Stimulated activated CD4-positive, alpha-beta T cell treated with anti-CD3 and anti-CD28 coated beads, Interleukin-1b, Interleukin-23, amount 100 ng/mL, for 24 hours (primary cell): Measurements from ENCODE around the gene DDIT4.
A peak's percentile ranks its signal among the peaks of the same experiment; 100 is the strongest.
"Not testable (repeated sequence)": the region's sequence is repeated elsewhere in the genome, so short reads cannot be mapped to it uniquely, and the experiment has no call there.

Source experiments
- DNase-seq, 4 experiments: peaks; one replicate each; pipeline ENCODE4 v3.0.0-alpha.2; 2020; ENCODE audit warnings: low read depth in 4 of 4, low spot score in 1 of 4

Gene DDIT4, protein sequence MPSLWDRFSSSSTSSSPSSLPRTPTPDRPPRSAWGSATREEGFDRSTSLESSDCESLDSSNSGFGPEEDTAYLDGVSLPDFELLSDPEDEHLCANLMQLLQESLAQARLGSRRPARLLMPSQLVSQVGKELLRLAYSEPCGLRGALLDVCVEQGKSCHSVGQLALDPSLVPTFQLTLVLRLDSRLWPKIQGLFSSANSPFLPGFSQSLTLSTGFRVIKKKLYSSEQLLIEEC

DNA sequence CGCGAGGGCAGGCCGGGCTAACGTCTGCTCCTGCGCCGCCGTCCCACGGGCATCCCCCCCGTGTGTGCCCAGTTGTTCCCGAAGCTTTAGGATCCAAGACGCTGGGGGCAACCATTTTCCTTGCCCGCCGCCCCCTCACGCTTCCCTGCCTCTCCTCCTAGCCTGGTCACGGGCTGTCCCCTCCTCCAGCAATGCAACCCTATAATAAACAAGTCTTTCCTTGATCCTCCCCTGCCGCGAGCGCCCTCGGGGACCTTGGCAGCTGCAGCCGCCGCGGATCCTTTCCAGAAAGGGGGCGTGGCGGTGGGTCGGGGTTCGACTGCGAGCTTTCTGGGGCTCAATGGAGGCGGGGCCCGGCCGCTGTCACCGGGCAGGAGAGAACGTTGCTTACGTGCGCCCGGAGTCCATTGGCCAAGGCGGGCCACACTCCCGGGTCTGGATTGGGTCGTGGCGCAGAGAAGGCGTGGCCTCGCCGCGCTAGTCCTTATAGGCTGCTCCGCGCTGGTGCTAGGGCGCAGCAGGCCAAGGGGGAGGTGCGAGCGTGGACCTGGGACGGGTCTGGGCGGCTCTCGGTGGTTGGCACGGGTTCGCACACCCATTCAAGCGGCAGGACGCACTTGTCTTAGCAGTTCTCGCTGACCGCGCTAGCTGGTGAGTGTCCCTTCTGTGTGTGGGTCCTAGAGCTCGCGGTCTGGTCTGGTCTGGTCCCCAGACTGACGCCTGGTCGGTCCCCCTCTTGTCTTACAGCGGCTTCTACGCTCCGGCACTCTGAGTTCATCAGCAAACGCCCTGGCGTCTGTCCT, at the start of gene DDIT4:
DDIT4 (plus strand) TSS at position 515 of the 803 bp plus-strand sequence. CDS start 293 bp downstream, outside the sequence.
- peak; percentile 92 to 99 (median 96) for DNase-seq

DNA sequence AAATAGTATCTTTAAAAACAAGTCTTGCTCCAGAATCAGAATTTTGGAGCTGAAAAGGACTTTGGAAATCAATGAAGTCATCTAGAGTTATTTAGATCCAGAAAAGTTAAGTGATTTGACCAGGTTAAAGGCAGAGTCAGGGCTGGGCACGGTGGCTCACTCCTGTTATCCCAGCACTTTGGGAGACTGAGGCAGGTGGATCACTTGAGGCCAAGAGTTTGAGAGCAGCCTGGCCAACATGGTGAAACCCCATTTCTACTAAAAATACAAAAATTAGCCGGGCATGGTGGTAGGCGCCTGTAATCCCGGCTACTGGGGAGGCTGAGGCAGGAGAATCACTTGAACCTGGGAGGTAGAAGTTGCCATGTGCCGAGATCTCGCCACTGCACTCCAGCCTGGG, 49.5 kb upstream of the DDIT4 start:
- DNase-seq = not testable (repeated sequence)

DNA sequence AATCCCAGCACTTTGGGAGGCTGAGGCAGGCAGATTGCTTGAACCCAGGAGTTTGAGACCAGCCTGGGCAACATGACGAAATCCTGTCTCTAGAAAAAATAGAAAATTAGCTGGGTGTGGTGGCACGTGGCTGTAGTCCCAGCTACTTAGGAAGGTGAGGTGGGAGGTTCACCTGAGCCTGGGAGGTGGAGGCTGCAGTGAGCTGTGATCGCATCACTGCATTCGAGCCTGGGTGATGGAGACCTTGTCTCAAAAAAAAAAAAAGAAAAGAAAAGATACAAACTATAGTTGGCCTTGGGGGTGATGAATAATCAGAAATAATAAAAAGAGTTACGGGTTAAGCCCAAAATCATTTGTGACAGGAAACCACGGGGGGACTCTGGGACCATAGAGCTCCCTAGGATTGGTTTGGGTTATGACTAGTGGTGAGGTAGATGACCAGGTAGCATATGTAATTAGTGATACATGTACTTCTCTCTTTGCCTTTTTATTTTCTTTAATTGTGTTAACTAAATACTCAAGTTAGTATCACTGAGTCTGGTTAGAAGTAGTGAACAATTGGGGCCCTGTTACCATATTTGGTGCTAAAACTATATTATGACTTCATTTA, 47.2 kb upstream of the DDIT4 start:
- no peak for DNase-seq

DNA sequence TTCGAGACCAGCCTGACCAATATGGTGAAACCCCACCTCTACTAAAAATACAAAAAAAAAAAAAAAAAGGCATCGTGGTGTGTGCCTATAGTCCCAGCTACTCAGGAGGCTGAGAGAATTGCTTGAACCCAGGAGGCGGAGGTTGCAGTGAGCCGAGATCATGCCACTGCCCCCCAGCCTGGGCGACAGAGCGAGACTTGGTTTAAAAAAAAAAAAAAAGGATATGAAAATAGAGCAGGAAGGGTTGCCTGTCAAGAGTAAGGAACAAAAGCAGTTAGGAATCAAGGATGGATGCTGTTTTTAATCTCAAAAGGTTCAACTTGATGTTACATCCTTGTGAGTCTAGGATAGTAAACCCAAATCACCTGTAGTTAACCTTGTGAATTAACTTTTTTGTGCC, 45.9 kb upstream of the DDIT4 start:
- DNase-seq = no peak

DNA sequence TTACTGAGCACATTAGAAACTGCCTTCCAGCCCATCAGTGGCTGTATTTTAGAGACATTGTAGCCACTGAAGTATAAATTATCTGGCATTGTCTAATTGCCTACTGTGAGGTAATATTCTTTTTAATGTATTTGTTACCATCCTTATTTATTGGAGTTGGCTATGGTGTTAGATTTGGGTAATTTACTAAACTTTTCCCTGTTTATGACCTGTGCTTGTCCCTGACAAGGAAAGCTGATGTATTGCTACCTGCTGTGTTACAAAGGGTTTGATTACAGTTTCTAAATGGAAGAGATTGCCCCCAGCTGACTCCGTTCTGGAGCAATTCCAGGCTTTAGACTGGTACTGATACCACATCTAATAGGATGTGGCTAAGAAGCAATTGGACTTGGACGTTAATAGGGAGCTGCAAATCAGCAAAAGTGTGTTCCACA, 45.4 kb upstream of the DDIT4 start:
- DNase-seq = no peak

DNA sequence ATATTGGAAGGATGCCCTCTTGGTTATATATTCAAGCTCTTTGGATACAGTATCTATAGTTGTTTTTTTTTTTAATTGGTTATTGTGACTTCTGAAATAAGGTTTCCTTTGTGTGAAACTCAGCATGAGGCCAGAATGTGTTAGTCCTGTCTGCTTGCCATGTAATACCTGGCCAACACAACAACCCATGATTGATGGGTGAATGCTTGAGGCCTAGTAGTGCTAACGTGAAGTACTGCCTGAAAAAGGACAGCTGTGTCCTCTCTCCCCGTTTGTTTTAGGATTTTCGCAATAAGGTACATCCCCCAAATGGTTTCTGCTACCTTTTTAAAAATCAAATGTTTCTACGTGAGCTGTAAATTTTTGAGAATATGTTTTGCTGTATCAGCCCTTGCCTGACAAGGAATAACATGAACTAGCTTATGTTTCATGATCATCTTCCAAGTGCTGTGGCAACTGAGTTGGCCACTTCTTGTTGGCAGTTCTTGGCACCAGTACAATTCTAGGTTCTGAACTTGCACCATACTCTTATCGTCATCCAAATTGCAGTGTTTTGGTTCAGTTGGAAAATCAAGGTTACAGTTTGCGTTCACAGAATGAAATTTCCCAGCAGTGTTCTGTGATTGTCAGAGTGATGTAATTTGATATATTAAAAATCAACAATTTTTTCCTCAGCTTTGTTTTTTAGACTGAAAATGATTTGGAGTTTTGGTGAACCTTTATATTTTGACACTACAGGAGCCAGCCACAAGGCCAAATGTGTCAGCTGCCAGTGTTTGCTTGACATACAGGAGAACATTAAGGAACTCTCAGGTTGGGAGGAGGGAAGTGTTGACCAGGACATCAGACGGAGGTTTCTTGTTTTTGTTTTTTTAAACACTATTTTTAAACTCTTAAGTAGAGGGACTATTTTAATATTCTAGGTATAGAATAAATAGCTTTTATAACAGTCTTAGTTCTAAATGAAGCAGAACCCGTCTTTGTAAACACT, 44.2 kb upstream of the DDIT4 start:
- no peak for DNase-seq

DNA sequence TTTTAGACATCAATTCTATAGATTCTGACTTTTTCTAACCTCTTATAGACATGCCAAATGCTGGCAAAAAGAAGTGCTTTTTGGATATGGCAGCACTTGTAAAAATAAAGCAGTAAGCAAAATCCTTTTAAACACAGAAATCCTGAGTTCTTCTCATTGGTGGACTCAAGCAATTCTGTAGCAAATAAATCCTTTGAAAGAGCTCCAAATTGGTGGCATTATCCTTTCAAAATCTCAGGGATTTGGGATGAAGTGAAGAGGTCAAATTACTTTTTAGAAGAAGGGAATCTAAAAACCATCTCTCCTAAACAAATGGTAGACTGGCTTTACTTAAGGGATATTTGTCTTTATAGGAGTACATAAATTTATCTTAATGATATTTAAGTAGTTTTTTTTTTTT, 40.1 kb upstream of the DDIT4 start:
- no peak for DNase-seq

DNA sequence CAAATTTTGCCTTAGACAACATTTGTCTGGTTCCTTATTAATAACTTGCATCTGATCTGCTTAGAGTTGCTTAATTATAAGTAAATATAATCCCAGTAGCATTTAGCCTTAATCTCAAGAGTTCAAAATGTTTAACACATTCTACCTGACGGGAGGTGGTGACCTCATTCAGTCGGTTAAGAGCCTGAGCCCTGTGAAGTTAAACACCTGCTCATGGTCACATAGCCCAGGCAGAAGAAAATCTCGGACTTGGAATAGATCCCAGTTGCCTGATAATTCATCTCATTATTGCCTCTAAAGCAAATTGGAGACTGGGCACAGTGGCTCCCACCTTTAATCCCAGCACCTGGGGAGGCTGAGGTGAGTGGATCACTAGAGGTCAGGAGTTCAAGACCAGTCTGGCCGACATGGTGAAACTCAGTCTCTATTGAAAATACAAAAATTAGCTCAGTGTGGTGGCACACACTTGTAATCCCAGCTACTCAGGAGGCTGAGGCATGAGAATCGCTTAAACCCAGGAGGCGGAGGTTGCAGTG, 39.1 kb upstream of the DDIT4 start:
- DNase-seq = no peak

DNA sequence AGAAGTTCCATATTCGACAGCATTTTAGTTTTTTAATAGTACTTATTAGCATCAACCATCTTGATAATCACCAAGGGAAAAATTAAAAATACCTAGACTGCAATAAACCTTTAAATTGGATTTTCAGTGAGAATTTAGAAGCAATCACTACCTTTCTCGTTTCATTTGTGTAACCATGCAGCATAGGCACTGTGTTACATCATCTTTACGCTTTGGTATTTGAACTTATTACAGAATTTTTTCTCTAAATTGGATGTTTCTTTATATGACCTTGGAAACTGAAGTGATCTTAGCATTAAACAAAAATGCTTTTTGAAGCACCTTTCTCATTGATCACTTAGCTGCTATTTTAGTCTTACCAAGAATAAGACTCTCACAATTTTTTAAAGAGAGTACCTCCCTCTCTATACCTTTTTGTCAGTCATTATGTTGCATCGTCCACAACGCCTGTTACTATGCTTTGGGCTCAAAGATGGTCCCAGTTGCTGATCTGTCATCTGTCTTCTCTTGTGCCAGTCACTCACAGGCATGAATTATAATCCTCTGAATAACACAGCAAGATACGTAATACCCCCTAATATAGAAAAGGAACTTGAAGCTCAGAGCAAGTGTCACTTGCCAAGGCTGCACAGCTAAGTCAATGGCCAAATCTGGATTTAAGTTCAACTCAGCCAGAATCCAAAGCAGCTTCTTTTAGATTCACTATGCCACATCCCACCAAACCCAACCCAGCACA, 38.0 kb upstream of the DDIT4 start:
- no peak for DNase-seq

DNA sequence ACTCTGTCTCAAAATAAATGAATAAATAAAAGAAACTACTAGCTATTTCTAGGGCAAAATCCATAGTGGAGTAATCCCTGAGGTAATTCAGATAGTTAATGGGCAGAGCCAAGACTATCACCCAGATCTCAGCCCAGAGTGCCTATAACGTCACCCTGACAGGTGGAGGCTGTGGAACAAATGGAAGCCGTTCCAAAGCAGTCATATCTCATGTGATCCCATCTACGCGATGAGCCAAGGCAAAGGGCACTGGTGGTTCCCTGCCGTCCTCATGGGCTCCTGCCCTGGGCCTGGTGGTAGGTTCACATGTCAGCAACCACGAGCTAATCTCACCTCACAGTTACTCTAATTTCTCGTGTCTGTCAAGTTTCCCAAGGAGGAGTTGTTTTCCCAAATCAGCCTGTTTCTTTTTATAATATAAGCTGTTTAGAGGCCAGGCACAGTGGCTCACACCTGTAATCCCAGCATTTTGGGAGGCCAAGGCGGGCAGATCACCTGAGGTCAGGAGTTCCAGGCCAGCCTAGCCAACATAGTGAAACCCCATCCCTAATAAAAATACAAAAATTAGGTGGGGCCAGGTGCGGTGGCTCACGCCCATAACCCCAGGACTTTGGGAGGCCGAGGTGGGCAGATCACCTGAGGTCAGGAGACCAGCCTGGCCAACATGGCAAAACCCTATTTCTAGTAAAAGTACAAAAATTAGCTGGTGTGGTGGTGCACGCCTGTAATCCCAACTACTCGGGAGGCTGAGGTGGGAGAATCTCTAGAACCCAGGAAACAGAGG, 35.1 kb upstream of the DDIT4 start:
- DNase-seq = no peak

DNA sequence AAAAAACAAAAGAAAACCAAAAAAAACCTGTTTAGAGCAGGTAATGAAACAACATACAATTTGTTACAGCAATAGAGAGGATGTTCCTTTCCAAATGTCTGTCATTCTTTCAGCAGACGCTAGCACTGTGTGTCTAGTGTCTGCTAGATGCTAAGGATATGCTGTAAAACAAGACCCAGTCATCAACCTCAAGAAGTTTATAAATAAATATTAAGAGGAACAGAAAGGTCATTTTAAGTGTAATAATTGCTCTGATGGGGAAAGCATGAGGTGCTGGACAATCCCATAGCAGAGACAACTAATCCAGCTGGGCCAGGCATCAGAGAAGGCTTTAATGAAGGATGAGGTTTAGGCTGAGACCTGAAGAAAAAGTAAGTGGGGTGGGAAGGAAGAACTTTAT, 34.3 kb upstream of the DDIT4 start:
- no peak for DNase-seq

DNA sequence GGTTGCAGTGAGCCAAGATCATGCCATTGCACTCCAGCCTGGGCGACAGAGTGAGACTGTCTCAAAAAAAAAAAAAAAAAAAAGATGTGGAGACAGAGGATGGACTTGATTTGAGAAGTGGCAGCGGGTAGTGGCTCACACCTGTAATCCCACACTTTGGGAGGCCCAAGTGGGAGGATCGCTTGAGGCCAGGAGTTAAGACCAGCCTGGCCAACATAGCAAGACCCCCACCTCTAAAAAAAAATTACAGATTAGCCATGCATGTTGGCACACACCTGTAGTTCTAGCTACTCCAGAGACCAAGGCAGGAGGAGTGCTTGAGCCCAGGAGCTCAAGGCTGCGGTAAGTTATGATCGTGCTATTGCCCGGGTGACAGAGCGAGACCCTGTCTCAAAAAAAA, 33.4 kb upstream of the DDIT4 start:
- DNase-seq = no peak

DNA sequence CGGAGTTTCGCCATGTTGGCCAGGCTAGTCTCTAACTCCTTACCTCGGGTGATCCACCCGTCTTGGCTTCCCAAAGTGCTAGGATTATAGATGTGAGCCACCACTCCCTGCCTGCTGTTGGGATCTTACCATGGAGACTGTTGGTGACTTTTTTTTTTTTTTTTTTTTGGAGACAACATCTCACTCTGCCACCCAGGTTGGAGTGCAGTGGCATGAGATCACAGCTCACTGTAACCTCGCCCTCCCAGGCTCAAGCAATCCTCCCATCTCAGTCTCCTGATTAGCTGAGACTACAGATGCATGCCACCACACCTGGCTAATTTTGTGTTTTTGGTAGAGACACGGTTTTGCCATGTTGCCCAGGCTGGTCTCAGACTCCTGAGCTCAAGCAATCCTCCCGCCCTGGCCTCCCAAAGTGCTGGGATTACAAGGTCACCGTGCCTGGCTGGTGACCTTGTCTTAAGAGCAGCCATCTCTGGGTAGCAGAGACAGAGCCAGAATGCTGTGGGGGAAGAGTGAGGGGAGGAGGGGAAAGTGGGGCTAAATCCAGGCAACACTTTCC, 32.0 kb upstream of the DDIT4 start:
- no peak for DNase-seq

DNA sequence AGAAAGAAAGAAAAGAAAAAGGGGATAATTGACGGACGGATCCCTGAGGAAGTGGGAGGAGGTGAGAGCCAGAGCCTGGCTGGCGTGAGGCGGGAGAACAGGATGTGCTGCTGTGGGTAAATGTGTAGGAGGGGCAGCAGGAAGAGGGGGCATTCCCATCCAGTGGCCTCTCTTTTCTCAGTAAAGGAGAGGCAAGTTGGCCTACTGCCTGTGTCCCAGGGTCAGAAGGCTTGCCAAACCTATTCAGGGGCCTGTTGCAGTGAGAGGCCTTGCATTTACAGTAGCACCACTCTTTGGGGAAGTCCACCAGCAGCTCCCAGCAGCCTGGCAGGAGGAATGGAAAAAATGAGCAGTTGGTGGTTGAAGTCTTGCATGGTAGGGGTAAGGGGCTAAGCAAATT, 31.0 kb upstream of the DDIT4 start:
- no peak for DNase-seq

DNA sequence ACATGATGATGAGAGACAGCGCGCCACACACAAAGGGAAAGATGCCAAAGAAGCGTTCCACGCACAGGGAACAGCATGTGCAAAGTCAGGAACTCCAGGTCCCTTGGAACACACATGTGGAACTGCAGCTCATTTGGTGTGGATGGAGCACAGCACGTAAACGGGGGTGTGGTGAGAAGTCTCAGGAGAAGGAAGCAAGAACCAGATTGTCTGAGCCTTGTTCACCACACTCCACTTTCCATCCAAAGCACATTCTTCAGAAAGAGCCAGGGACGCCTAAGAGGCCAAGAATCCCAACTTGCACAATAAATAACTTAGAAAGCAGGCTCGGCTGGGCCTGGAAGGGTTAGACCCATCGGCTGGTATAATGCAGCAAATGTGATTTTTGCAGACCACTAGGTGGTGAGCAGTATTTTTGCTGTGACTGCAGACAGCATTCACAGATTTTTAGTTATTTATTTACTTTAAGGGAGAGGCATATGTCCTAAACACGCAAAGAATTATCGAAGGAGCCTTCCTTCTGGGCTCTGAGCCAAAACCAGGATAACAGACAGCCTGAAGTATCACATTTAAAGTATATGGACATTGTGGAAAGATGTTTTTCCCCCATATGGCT, 29.8 kb upstream of the DDIT4 start:
- DNase-seq = no peak

DNA sequence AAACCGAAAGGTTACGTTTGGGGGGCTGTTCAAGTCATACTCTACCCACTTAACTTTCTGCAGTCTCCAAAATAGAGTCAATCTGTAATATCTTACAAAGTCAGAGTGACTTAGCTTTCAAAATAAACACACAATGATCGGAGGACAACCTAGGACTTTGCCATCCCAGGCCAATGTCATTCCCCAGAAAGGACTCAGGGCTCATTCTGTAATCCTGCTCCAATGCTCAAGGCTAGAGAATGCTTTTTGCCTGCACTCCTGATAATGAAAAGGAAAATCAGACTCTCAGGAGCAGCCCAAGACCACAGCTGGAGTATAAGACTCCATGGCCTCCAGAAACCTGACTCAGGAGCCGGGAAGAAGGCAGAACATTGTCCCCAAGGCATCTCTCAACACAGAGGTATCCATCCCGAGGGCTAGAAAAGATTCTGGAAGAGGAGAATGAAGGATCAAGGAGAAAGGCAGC, 29.1 kb upstream of the DDIT4 start:
- DNase-seq = no peak

DNA sequence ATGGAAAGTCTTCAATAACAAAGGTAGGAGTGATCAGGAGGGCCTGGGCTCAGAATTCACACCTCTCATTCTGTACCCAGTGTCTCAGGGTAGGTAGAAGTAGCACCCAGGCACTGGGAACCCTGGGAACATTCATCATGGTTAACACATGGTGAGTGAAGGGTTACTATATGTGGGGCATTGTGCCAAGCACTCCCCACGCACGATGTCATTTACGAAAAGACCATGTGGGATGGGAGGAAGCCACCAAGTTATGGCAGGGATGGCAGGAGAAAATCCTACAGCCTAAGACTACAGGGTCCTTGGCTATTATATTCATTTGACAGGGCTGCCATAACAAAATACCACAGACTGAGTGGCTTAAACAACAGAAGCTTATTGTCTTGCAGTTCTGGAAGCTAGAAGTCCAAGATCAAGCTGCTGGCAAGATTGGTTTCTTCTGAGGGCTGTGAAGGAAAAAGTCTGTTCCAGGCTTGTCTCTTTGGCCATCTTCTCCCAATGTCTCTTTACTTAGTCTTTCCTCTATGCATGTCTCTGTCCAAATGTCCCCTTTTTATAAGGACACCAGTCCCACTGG, 27.7 kb upstream of the DDIT4 start:
- DNase-seq = no peak
